Skin of body (tissue), 2 donors: Measurements from ENCODE around the gene UST. TPM values are rescaled to one million over a fixed set of nuclear protein-coding genes. Genes with fewer than 3 reads are reported as not detected.
"Not testable (repeated sequence)": the region's sequence is repeated elsewhere in the genome, so short reads cannot be mapped to it uniquely, and the experiment has no call there.

Source experiments
- DNase-seq: peaks from one replicate; lab custom pipeline; 2025; lab: John Stamatoyannopoulos, UW
- total RNA-seq: library from RNA; depleted of rRNA; stranded (reverse); fragments of >200 nt; gene quantifications from one replicate; pipeline ENCODE4 v1.2.3, GENCODE V29; 2014

UST gene
- total RNA-seq, 1 donor from 2014 or later: 25.0 TPM

DNA sequence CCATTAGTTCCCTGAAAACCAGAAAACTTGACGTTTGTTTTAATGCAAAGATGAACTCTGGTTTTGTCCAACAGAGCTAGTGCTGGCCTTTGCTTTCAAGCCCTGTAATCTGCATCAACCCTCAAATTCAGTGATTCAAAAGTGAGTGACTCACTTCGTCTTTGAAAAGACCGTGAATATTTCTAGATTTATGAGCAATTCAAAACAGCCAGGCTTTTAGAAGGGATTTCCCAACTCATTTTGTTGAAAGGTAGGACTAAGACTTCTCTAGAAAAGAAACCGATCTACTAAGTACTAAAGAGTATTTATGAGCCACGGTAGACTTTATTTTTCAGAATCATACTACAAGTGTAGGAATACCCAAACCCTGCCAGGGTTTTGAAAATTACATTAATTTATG, 121.5 kb downstream of the UST start:
- no peak for DNase-seq

DNA sequence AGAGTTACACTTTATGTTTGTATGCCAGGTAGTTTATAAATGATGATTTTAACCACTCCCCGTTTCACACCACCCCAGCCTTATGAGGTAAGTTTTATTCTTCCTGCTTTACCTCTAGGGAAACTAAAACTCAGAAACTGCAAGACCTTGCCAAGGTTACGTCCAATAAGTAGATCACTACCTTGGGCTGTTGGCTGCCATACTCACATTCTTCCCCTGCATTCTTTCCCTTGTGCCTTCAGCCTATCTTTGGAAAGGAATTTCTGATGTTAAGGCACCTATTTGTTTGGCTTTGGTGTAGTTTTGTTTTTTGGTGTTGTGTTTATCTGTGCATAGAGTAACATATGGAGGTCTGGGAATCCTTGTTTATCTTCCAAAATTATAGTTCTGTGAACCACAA, 122.1 kb downstream of the UST start:
- no peak for DNase-seq

DNA sequence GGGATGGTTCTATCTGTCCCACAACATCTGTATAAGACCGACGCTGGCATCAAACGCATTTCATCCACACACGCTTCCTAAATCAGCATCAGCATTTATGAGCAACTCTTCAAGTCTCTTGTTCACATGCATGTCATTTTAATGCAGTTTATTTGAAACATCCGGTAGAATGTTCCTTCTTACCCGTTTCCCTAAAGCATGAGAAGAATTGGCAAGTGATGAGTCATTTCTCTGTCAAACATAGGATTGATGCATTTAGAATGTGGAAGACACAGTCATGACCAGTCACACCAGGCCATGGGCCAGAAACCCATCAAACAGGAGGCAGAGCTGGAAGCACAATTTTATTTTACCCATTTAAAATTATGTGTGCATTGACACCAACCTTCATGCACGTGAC, 122.8 kb downstream of the UST start:
- DNase-seq: peak; percentile 84

GRCh38 chr6:148873154-148873553, 126.3 kb downstream of the UST start:
- no peak for DNase-seq

DNA sequence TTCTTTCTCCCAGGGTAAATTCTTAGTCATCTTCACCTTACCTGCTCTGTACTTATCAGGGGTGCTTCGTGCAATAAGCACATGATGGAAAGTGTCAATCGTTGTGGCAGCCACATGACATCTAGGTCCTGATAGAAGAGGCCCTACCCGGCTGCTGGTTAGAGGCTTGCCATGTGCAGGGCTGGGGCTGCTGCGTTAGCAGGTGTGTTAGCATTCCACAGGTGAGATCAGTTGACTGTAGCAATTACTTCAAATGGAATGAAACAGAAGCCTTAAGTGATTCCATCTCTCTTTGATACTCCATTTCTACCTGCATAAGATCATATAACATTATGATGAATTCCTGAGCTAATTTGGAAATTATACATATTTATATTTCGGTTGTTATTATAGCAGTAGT, 127.0 kb downstream of the UST start:
- DNase-seq: no peak

- no peak for DNase-seq
Measured at GRCh38 chr6:148874698-148875293, 128.0 kb downstream of the UST start.

- no peak for DNase-seq
Measured at GRCh38 chr6:148878683-148879082, 131.9 kb downstream of the UST start.

DNA sequence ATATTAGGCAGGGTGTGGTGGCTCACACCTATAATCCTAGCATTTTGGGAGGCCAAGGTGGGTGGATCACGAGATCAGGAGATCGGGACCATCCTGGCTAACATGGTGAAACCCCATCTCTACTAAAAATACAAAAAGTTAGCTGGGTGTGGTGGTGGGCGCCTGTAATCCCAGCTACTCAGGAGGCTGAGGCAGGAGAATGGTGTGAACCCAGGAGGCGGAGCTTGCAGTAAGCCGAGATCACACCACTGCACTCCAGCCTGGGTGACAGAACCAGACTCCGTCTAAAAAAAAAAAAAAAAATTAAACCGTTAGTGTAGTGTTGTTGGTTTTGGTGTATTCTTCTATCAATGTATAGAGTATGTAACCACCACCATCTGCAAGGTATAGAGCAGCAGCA, 133.9 kb downstream of the UST start:
- DNase-seq: not testable (repeated sequence)

GRCh38 chr6:148881593-148882311, 134.9 kb downstream of the UST start:
- DNase-seq: no peak

GRCh38 chr6:148883270-148883669, 136.4 kb downstream of the UST start:
- DNase-seq: no peak

- DNase-seq: no peak
Measured at GRCh38 chr6:148884461-148884860, 137.6 kb downstream of the UST start.

DNA sequence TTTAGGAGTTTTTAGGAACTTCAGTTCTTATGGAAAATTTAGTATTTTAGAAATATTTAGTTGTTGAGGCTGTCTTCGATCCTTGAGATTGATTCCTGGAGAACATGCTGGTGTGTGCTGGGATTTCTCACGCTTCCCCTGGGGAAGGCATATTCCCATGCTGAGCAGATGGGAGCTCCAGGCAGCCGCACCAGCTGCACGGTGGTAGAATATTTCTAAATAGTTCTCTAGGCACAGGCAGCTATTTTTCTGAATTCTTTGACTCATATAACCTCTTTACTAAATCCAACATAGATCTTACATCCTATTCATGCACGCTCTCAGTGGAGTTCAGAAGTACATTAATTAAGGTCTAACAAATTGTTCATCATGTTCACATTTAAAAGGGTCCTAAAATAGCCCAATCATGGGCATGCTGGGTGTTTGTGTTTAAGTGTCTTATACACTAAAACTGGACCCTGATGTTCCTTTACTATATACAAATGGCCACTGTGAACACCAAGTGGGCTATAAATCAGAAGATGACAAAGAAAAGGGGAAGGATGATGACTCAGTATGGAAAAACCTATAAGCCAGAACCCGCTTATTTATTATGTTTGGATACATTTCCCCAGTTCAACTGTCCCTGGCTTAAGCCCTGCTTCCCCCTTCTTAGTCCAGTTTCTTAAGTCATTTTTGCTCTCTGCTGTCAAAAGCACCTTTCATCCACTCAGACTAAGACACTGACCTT, 138.5 kb downstream of the UST start:
- peak; percentile 71 for DNase-seq

GRCh38 chr6:148885925-148886845, 139.4 kb downstream of the UST start:
- no peak for DNase-seq

- DNase-seq: no peak
Measured at GRCh38 chr6:148887181-148887580, 140.4 kb downstream of the UST start.

DNA sequence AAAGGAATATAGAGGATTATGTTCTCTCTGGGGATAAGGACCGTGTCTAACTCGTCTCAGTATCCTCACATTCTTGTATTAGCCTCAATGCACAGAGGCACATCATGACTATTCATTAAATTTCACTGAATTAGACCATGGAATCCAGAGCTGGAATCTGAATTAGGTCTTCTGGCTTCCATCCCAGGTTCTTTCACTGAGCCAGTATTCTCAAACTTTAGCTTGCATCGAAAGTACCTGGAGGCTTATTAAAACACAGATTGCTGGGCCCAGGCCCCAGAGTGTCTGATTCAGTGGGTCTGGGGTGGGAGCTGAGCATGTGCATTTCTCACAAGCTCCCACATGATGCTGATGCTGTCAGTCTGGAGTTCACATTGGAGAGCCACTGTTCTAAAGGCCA, 142.0 kb downstream of the UST start:
- DNase-seq: peak; percentile 48

GRCh38 chr6:148890096-148890495, 143.3 kb downstream of the UST start:
- peak; percentile 54 for DNase-seq

DNA sequence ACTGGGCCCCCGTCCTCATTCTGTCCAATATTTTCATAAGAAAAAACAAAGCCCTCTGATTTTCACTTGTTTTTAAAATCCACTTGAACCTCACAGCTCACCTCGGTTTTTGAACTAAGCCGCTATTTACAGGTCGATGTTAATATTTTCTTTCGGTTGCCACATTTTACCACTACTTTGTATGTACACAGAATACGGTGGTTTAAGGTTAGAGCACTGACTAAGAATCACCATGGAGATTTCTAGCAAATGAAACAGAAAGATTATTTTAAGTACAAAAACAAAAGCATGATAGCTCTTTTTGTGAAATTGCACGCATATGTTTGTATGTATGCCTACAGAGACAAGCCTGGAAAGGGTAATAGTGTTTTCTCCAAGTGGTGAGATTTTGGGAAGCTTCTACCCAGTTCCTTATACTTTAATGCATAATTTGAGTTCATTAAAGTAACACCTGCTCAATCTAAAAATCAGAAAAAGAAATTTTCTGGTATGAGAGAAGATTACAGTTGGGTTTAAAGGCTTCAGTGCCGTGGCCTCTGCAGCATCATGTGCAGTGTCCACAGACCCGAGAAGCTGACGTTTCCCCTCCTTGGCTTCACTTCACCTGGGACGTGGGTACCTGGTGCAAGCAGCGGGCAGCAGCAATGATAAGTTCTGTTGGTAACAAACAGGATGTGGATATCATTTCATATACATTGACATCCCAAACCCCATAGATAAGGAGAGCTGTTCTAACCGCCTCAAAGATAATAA, 144.0 kb downstream of the UST start:
- no peak for DNase-seq

GRCh38 chr6:148891405-148891783, 144.6 kb downstream of the UST start:
- DNase-seq: no peak

GRCh38 chr6:148892247-148892646, 145.4 kb downstream of the UST start:
- DNase-seq: no peak

- DNase-seq: no peak
Measured at GRCh38 chr6:148893073-148893472, 146.2 kb downstream of the UST start.

DNA sequence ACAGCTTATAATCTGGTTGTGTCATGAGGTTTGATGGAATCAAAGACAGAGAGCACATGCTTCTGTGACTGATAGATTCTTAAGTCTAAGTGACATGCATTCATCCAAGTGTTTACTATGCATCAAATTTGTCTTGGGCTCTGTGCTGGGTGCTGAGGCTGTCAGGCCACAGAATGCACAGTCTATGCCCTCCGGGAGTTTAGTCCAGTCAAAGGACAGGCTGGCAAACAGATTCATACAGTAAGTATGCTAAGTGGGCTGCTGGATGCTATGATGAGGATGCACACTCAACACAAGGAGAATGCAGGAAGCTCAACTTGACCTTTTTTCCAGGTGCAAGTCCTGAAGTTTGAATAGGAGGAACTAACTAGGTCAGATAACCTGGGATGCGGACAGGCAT, 146.7 kb downstream of the UST start:
- no peak for DNase-seq
